Ishikawa (cell line): ENCODE results near the gene FMNL1.
A peak's percentile ranks its signal among the peaks of the same experiment; 100 is the strongest.

ENCODE experiments used
- CEBPB ChIP-seq: IDR thresholded peaks from 2 replicates; pipeline ENCODE4 v1.6.1; 2012
- CREB1 ChIP-seq: IDR thresholded peaks from 2 replicates; pipeline ENCODE4 v1.6.1; 2012; ENCODE audit warnings: low read depth
- EGR1 ChIP-seq: IDR thresholded peaks from 2 replicates; pipeline ENCODE4 v1.6.1; 2012
- EP300 ChIP-seq: IDR thresholded peaks from 2 replicates; pipeline ENCODE4 v1.6.1; 2012; ENCODE audit warnings: borderline replicate concordance
- FOXM1 ChIP-seq: IDR thresholded peaks from 2 replicates; pipeline ENCODE4 v1.6.1; 2012; ENCODE audit warnings: low read depth, borderline replicate concordance
- MAX ChIP-seq: IDR thresholded peaks from 2 replicates; pipeline ENCODE4 v1.6.1; 2012
- NFIC ChIP-seq: IDR thresholded peaks from 2 replicates; pipeline ENCODE4 v1.6.1; 2012
- RAD21 ChIP-seq: IDR thresholded peaks from 2 replicates; pipeline ENCODE4 v1.6.1; 2012; ENCODE audit warnings: low read depth
- REST ChIP-seq: IDR thresholded peaks from 2 replicates; pipeline ENCODE4 v1.6.1; 2012; ENCODE audit warnings: low read depth, mild to moderate bottlenecking
- TAF1 ChIP-seq: IDR thresholded peaks from 2 replicates; pipeline ENCODE4 v1.6.1; 2012; ENCODE audit warnings: low read depth, mild to moderate bottlenecking
- TCF12 ChIP-seq: IDR thresholded peaks from 2 replicates; pipeline ENCODE4 v1.6.1; 2012; ENCODE audit warnings: low read depth
- TEAD4 ChIP-seq: IDR thresholded peaks from 2 replicates; pipeline ENCODE4 v1.6.1; 2012
- USF1 ChIP-seq: IDR thresholded peaks from 2 replicates; pipeline ENCODE4 v1.6.1; 2012
- YY1 ChIP-seq: IDR thresholded peaks from 2 replicates; pipeline ENCODE4 v1.6.1; 2012; ENCODE audit warnings: low read depth
- ZBTB7A ChIP-seq: IDR thresholded peaks from 2 replicates; pipeline ENCODE4 v1.6.1; 2012; ENCODE audit warnings: low read depth

FMNL1 gene

GRCh38 chr17:45228763-45229539, 7.3 kb downstream of the FMNL1 start:
- TF ChIP-seq EGR1 (no peak), CEBPB (peak; percentile 73)

GRCh38 chr17:45229681-45230409, 8.2 kb downstream of the FMNL1 start:
- TF ChIP-seq RAD21 (no peak), CREB1 (no peak), TAF1 (no peak), REST (no peak), EP300 (no peak), USF1 (no peak), NFIC (no peak)

GRCh38 chr17:45230410-45230786, 8.7 kb downstream of the FMNL1 start:
- TF ChIP-seq EGR1 = no peak
- no peak for TF ChIP-seq USF1
- TF ChIP-seq ZBTB7A = no peak
- no peak for TF ChIP-seq TCF12
- no peak for TF ChIP-seq EP300
- TF ChIP-seq FOXM1 = no peak
- no peak for TF ChIP-seq NFIC
- no peak for TF ChIP-seq CREB1
- TF ChIP-seq CEBPB = no peak
- no peak for TF ChIP-seq REST
- no peak for TF ChIP-seq YY1
- TF ChIP-seq TEAD4 = no peak
- no peak for TF ChIP-seq MAX

- TF ChIP-seq TEAD4 = no peak
- TF ChIP-seq ZBTB7A = no peak
- TF ChIP-seq REST = no peak
- TF ChIP-seq MAX = no peak
- no peak for TF ChIP-seq NFIC
- TF ChIP-seq YY1 = no peak
- no peak for TF ChIP-seq CEBPB
- no peak for TF ChIP-seq FOXM1
- no peak for TF ChIP-seq USF1
- no peak for TF ChIP-seq CREB1
- TF ChIP-seq EGR1 = no peak
Measured at GRCh38 chr17:45230787-45231480, 9.2 kb downstream of the FMNL1 start.
